Endothelial cell of umbilical vein (primary cell): ENCODE data around the gene BMPR1A. TPM values are rescaled to one million over a fixed set of nuclear protein-coding genes. Genes with fewer than 3 reads are reported as not detected.

Experiments
- BruUV-seq: library from RNA; stranded (reverse); fragments of 400-500 nt; replicated peaks from 2 replicates; lab custom pipeline; 2021; lab: Mats Ljungman, UMichigan
- CTCF ChIA-PET: fragments of 300-600, 350-600 bp; sonication (Branson Sonifier 250); formaldehyde crosslinking; loops from one replicate; lab custom pipeline; 2021; ENCODE audit warnings: antibody characterized with exemption, inconsistent platforms; lab: Charles Lee
- POLR2A ChIA-PET: fragments of 300-600, 350-600 bp; sonication (Branson Sonifier 250); formaldehyde crosslinking; loops from one replicate; lab custom pipeline; 2021; ENCODE audit warnings: antibody characterized with exemption, inconsistent platforms; lab: Charles Lee
- DNase-seq: peaks from one replicate; pipeline ENCODE4 v3.0.0-alpha.2; 2011; ENCODE audit warnings: low read depth, low spot score
- FAIRE-seq: peaks from 2 replicates; lab custom pipeline; 2011; peaks lifted over from hg19 to GRCh38; lab: Jason Lieb, UNC
- H2AFZ ChIP-seq: 2 replicates; pipeline ENCODE4 v1.6.0; 2012; ENCODE audit warnings: low read depth, low read length, control low read depth, inconsistent platforms
- H3K27ac ChIP-seq: 2 replicates; pipeline ENCODE4 v1.5.1; 2011; ENCODE audit warnings: low read depth, mild to moderate bottlenecking, control low read depth, low read length, moderate library complexity; ENCODE audit not compliant: insufficient read depth
- H3K27me3 ChIP-seq, 2 experiments: 2 replicates each; pipeline versions ENCODE4 v1.6.0 to v1.6.1; 2011; ENCODE audit warnings: low read length in 2 of 2, mixed read lengths in 1 of 2; ENCODE audit not compliant: control insufficient read depth in 2 of 2, insufficient read depth in 2 of 2
- H3K36me3 ChIP-seq, 2 experiments: 2 replicates in 1 of 2; 3 replicates in 1 of 2; pipeline ENCODE4 v1.5.1; 2011; ENCODE audit warnings: low read length in 2 of 2, mild to moderate bottlenecking in 1 of 2, moderate library complexity in 1 of 2; ENCODE audit not compliant: control insufficient read depth in 2 of 2, insufficient read depth in 2 of 2; ENCODE audit errors: extremely low read depth in 1 of 2
- H3K4me1 ChIP-seq: 3 replicates; pipeline ENCODE4 v1.5.1; 2011; ENCODE audit warnings: mild to moderate bottlenecking, low read length; ENCODE audit not compliant: control insufficient read depth, insufficient read depth; ENCODE audit errors: extremely low read depth
- H3K4me2 ChIP-seq: 2 replicates; pipeline ENCODE4 v1.6.1; 2011; ENCODE audit warnings: low read length, control low read depth, mixed read lengths; ENCODE audit not compliant: insufficient read depth
- H3K4me3 ChIP-seq, 3 experiments: fragments of 200-600 bp in 1 of 3; sonication (generic), shearing (Covaris generic) in 1 of 3; replicated peaks in 1 of 3; 2 replicates each; pipeline ENCODE4 v1.5.1; 2011 to 2016; ENCODE audit warnings: control low read depth in 3 of 3, low read length in 3 of 3, mild to moderate bottlenecking in 2 of 3, inconsistent platforms in 1 of 3, low read depth in 1 of 3, moderate library complexity in 1 of 3; ENCODE audit not compliant: insufficient read depth in 1 of 3
- H3K79me2 ChIP-seq: 2 replicates; pipeline ENCODE4 v1.6.0; 2012; ENCODE audit warnings: low read length, inconsistent platforms; ENCODE audit not compliant: control insufficient read depth, insufficient read depth
- H3K9ac ChIP-seq: replicated peaks from 2 replicates; pipeline ENCODE3; 2011; ENCODE audit warnings: low read length, control low read depth; ENCODE audit not compliant: insufficient read depth; ENCODE audit errors: extremely low read depth
- H3K9me1 ChIP-seq: replicated peaks from 3 replicates; pipeline ENCODE4 v1.6.0; 2011; ENCODE audit warnings: mild to moderate bottlenecking, low read length; ENCODE audit not compliant: control insufficient read depth, insufficient read depth; ENCODE audit errors: extremely low read depth
- H3K9me3 ChIP-seq: replicated peaks from 2 replicates; pipeline ENCODE4 v1.5.1; 2012; ENCODE audit warnings: low read length, inconsistent platforms; ENCODE audit not compliant: control insufficient read depth, insufficient read depth
- H4K20me1 ChIP-seq: replicated peaks from 2 replicates; pipeline ENCODE3; 2011; ENCODE audit warnings: mild to moderate bottlenecking, low read length; ENCODE audit not compliant: control insufficient read depth, insufficient read depth; ENCODE audit errors: extremely low read depth
- CTCF ChIP-seq, 2 donors: IDR thresholded peaks; 1 replicate in 1 of 2; 2 replicates in 1 of 2; pipeline ENCODE4 v1.5.1; 2011; ENCODE audit warnings: low read length in 2 of 2, mild to moderate bottlenecking in 2 of 2, moderate library complexity in 2 of 2, control low read depth in 1 of 2, inconsistent platforms in 1 of 2, low read depth in 1 of 2; ENCODE audit not compliant: insufficient read depth in 1 of 2; ENCODE audit errors: extremely low read depth in 1 of 2
- EZH2 ChIP-seq: IDR thresholded peaks from 2 replicates; pipeline ENCODE4 v1.6.1; 2012; ENCODE audit warnings: borderline replicate concordance, low read depth, mild to moderate bottlenecking, moderate library complexity, low read length, inconsistent platforms; ENCODE audit not compliant: severe bottlenecking
- FOS ChIP-seq: IDR thresholded peaks from 2 replicates; pipeline ENCODE4 v1.6.1; 2011; ENCODE audit warnings: mild to moderate bottlenecking, low read length, moderate library complexity, borderline replicate concordance; ENCODE audit not compliant: insufficient read depth
- GATA2 ChIP-seq: IDR thresholded peaks from 2 replicates; pipeline ENCODE4 v1.7.0; 2011; ENCODE audit warnings: low read depth, mild to moderate bottlenecking, moderate library complexity, mixed read lengths, low read length; ENCODE audit not compliant: insufficient read length, insufficient read depth
- JUN ChIP-seq: IDR thresholded peaks from 2 replicates; pipeline ENCODE4 v1.6.1; 2011; ENCODE audit warnings: borderline replicate concordance, low read depth; ENCODE audit not compliant: insufficient read length, insufficient read depth
- MAX ChIP-seq: IDR thresholded peaks from 2 replicates; pipeline ENCODE4 v1.6.1; 2011; ENCODE audit not compliant: insufficient read depth, insufficient read length
- MYC ChIP-seq: IDR thresholded peaks from one replicate; pipeline ENCODE4 v1.6.1; 2011; ENCODE audit warnings: mild to moderate bottlenecking, low read depth, low read length
- POLR2A ChIP-seq: IDR thresholded peaks from 2 replicates; pipeline ENCODE4 v1.6.1; 2012; ENCODE audit warnings: low read depth, mild to moderate bottlenecking, control low read depth, low read length
- POLR2AphosphoS5 ChIP-seq: IDR thresholded peaks from 2 replicates; pipeline ENCODE4 v1.6.1; 2012; ENCODE audit warnings: low read depth, mild to moderate bottlenecking, control low read depth, low read length, moderate library complexity; ENCODE audit not compliant: insufficient read depth
- dilution Hi-C: fragments of 300-500 bp; cut with MboI; formaldehyde crosslinking; loops from one replicate; pipeline ENCODE4 v1.15.0; 2019; ENCODE audit warnings: low sequenced_read_pairs; ENCODE audit not compliant: extremely low pct_ligation_motif_present
- intact Hi-C: fragments of 100-400 bp; cut with micrococcal nuclease; formaldehyde crosslinking; loops from one replicate; pipeline ENCODE4 v1.10.0; 2022
- polyA plus RNA-seq, 4 experiments: library from polyadenylated mRNA; depleted of rRNA in 3 of 4; stranded (reverse) in 3 of 4; unstranded in 1 of 4; fragments of >200 nt; gene quantifications; 2 replicates each; pipeline versions ENCODE4 v1.2.1 to v1.2.3, GENCODE V29; 2011 to 2012; ENCODE audit warnings: missing spikeins in 1 of 4
- total RNA-seq: library from RNA; stranded (reverse); gene quantifications from 2 replicates; pipeline ENCODE4 v1.2.3, GENCODE V29; 2021

BMPR1A gene
- total and polyA plus RNA-seq, 2 donors (not counting 3 experiments of a cell fraction or from before 2014, with no cell fraction given): not detected

GRCh38 chr10:86768412-86769062 is 12.1 kb downstream of the BMPR1A start:
- no peak for DNase-seq
- dilution Hi-C loops: no loop called here

More at GRCh38 chr10:86768412-86769062, 12.1 kb downstream of the BMPR1A start:
- Histone ChIP-seq H3K4me3 (no peak overlapping the region), H3K27ac (no peak overlapping the region), H3K79me2 (no peaks in the 10 kb centered on the region), H3K4me2 (no peak overlapping the region), H3K9me1 (no peaks in the 10 kb centered on the region), H3K4me1 (no peaks in the 10 kb centered on the region), H3K36me3 (no peaks in the 10 kb centered on the region), H2AFZ (no peak overlapping the region), H3K9me3 (no peaks in the 10 kb centered on the region), H3K27me3 (peaks cover 49 to 69% of the 10 kb centered on the region in 2 experiments), H4K20me1 (no peaks in the 10 kb centered on the region), H3K9ac (no peak overlapping the region)
- TF ChIP-seq EZH2: no peak
- no peak for TF ChIP-seq POLR2A
- no peak for TF ChIP-seq GATA2
- TF ChIP-seq MAX: no peak
- TF ChIP-seq FOS: no peak
- no peak for TF ChIP-seq CTCF (IDR thresholded peaks at IDR 0.05; ENCODE audit: extremely low read depth in 1 of 2, insufficient read depth in 1 of 2, low read depth in 1 of 2, low read length in 2 of 2)
- no peak for TF ChIP-seq POLR2AphosphoS5
- TF ChIP-seq JUN: no peak
- no peak for TF ChIP-seq MYC
- BruUV-seq: no TSS peak
- CTCF ChIA-PET: interaction anchor here (1.1 kb wide), 2 partner anchors 15 to 37 kb away, joined by 3 read pairs; no protein-coding TSS in a partner anchor
- FAIRE-seq: no peak
- intact Hi-C loops: no loop called here
- POLR2A ChIA-PET: no interaction called here
